Neural progenitor cell (in vitro differentiated cells): ENCODE data around the gene EPHA2. TPM values are rescaled to one million over a fixed set of nuclear protein-coding genes. Genes with fewer than 3 reads are reported as not detected.

Experiments used
- DNase-seq: peaks from one replicate; pipeline ENCODE4 v3.0.0-alpha.2; 2016; ENCODE audit warnings: low spot score
- H2AFZ ChIP-seq: fragments of 200-600 bp; sonication (generic); replicated peaks from 2 replicates; pipeline ENCODE4 v1.6.1; 2016; ENCODE audit warnings: antibody characterized with exemption
- H3F3A ChIP-seq: fragments of 200-600 bp; sonication (generic); 2 replicates; pipeline ENCODE4 v1.6.1; 2016; ENCODE audit warnings: antibody characterized with exemption, low read depth
- H3K27ac ChIP-seq: fragments of 200-600 bp; sonication (generic); 2 replicates; pipeline ENCODE4 v1.5.1; 2016; ENCODE audit warnings: mild to moderate bottlenecking
- H3K27me3 ChIP-seq: fragments of 200-600 bp; sonication (generic); 2 replicates; pipeline ENCODE4 v1.6.1; 2016; ENCODE audit warnings: mild to moderate bottlenecking, moderate library complexity
- H3K36me3 ChIP-seq: fragments of 200-600 bp; sonication (generic); 2 replicates; pipeline ENCODE4 v1.5.1; 2016
- H3K4me1 ChIP-seq: fragments of 200-600 bp; sonication (generic); 2 replicates; pipeline ENCODE4 v1.6.1; 2016; ENCODE audit warnings: mixed run types
- H3K4me2 ChIP-seq: fragments of 200-600 bp; sonication (generic); 2 replicates; pipeline ENCODE4 v1.6.1; 2016
- H3K4me3 ChIP-seq: fragments of 200-600 bp; sonication (generic); 2 replicates; pipeline ENCODE4 v1.5.1; 2016
- H3K79me2 ChIP-seq: fragments of 200-600 bp; sonication (generic); 2 replicates; pipeline ENCODE4 v1.6.1; 2016; ENCODE audit warnings: low read depth
- H3K9ac ChIP-seq: fragments of 200-600 bp; sonication (generic); 2 replicates; pipeline ENCODE4 v1.6.1; 2016
- H3K9me3 ChIP-seq: fragments of 200-600 bp; sonication (generic); 2 replicates; pipeline ENCODE4 v1.5.1; 2016; ENCODE audit warnings: low read depth
- H4K20me1 ChIP-seq: fragments of 200-600 bp; sonication (generic); 2 replicates; pipeline ENCODE4 v1.6.1; 2016; ENCODE audit warnings: low read depth
- H3K27ac Mint-ChIP-seq: 3 replicates; pipeline ENCODE4 v1.8.0; 2021; ENCODE audit warnings: mixed read lengths
- H3K27me3 Mint-ChIP-seq: 2 replicates; pipeline ENCODE4 v1.8.0; 2022; ENCODE audit warnings: low read depth, mild to moderate bottlenecking, inconsistent platforms, moderate library complexity, mixed read lengths; ENCODE audit not compliant: insufficient read depth
- H3K36me3 Mint-ChIP-seq: 3 replicates; pipeline ENCODE4 v1.8.0; 2021; ENCODE audit warnings: mixed read lengths
- H3K4me1 Mint-ChIP-seq: 3 replicates; pipeline ENCODE4 v1.8.0; 2021; ENCODE audit warnings: mixed read lengths
- H3K4me3 Mint-ChIP-seq: 3 replicates; pipeline ENCODE4 v1.8.0; 2021; ENCODE audit warnings: mild to moderate bottlenecking, moderate library complexity, mixed read lengths
- H3K9me3 Mint-ChIP-seq: 3 replicates; pipeline ENCODE4 v1.8.0; 2020; ENCODE audit warnings: mixed read lengths
- EZH2 ChIP-seq: fragments of 200-600 bp; sonication (generic); IDR thresholded peaks from 2 replicates; pipeline ENCODE4 v1.6.1; 2017; ENCODE audit warnings: antibody characterized with exemption, mild to moderate bottlenecking, moderate library complexity
- EZH2phosphoT487 ChIP-seq: fragments of 200-600 bp; sonication (generic); IDR thresholded peaks from 2 replicates; pipeline ENCODE4 v1.6.1; 2017; ENCODE audit warnings: antibody characterized with exemption
- total RNA-seq: library from RNA; depleted of rRNA; stranded (reverse); fragments of >200 nt; gene quantifications from 2 replicates; pipeline ENCODE4 v1.2.3, GENCODE V29; 2015; ENCODE audit warnings: low replicate concordance
- TF ChIP-seq, protein P1 (sequence below): fragments of 200-600 bp; sonication (generic); IDR thresholded peaks from 2 replicates; pipeline ENCODE4 v1.5.1; 2017; ENCODE audit warnings: antibody characterized with exemption, mild to moderate bottlenecking

EPHA2 gene
- total RNA-seq, 1 donor from 2014 or later = 14.9 TPM

DNA sequence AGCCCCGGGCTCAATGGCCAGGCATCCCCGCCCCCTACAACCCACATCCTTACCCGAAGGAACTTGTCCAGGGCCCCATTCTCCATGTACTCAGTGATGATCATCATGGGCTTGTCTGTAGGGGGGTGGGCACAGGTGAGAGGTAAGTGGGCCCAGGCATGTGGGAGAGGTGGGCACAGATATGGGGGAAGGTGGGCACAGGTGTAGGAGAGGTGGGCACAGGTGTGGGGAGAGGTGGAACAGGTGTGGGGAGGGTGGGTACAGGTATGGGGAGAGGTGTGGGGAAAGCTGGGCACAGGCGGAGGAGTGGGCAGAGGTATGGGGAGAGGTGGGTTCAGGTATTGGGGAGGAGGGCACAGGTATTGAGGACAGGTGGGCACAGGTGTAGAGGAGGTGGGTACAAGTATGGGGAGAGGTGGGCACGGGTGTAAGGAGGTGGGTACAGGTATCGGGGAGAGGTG lies 23.5 kb downstream of the EPHA2 start:
- Histone ChIP-seq H3K27ac (no peak overlapping the region), H3K27me3 (no peaks in the 10 kb centered on the region), H3K79me2 (no peaks in the 10 kb centered on the region), H2AFZ (no peak overlapping the region), H3K9me3 (no peaks in the 10 kb centered on the region), H3K36me3 (no peaks in the 10 kb centered on the region), H3F3A (no peaks in the 10 kb centered on the region), H3K4me1 (no peaks in the 10 kb centered on the region), H3K4me3 (no peak overlapping the region), H3K4me2 (no peak overlapping the region), H4K20me1 (peaks cover 6% of the 10 kb centered on the region), H3K9ac (no peak overlapping the region)
- H3K9me3 Mint-ChIP-seq = no peaks in the 10 kb centered on the region
- no peak overlapping the region for H3K27ac Mint-ChIP-seq
- H3K36me3 Mint-ChIP-seq = peaks cover 19% of the 10 kb centered on the region
- no peak overlapping the region for H3K4me3 Mint-ChIP-seq
- TF ChIP-seq EZH2phosphoT487 (no peak), EZH2 (no peak)
- TF ChIP-seq, protein P1, sequence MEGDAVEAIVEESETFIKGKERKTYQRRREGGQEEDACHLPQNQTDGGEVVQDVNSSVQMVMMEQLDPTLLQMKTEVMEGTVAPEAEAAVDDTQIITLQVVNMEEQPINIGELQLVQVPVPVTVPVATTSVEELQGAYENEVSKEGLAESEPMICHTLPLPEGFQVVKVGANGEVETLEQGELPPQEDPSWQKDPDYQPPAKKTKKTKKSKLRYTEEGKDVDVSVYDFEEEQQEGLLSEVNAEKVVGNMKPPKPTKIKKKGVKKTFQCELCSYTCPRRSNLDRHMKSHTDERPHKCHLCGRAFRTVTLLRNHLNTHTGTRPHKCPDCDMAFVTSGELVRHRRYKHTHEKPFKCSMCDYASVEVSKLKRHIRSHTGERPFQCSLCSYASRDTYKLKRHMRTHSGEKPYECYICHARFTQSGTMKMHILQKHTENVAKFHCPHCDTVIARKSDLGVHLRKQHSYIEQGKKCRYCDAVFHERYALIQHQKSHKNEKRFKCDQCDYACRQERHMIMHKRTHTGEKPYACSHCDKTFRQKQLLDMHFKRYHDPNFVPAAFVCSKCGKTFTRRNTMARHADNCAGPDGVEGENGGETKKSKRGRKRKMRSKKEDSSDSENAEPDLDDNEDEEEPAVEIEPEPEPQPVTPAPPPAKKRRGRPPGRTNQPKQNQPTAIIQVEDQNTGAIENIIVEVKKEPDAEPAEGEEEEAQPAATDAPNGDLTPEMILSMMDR = no peak
- peaks cover 2% of the 10 kb centered on the region for H3K27me3 Mint-ChIP-seq
- no peaks in the 10 kb centered on the region for H3K4me1 Mint-ChIP-seq
- no peak for DNase-seq

DNA sequence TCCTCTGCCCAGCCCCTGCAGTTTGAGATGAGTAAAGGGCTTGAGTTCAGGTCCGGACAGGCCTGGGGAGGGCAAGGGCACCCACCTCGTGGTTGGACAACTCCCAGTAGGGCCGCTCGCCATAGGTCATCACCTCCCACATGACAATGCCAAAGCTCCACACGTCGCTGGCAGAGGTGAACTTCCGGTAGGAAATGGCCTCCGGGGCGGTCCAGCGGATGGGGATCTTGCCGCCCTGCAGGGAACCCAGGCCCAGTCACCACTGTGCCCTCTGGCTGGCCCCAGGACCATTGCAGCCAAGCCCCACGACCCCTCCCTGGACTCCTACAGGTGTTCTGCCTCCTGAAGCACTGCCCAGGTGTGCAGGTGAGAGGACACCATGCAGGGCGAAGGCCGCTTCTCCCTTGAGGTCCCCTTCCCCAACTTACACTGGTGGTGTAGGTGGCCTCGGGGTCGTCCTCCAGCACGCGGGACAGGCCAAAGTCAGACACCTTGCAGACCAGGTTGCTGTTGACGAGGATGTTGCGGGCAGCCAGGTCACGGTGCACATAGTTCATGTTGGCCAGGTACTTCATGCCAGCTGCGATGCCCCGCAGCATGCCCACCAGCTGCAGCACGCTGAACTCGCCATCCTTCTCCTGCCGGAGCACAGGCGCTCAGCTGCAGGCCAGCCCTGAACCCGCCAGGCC lies 24.1 kb downstream of the EPHA2 start:
- Mint-ChIP-seq H3K27ac (no peak overlapping the region), H3K36me3 (peaks cover 24% of the 10 kb centered on the region), H3K4me1 (no peaks in the 10 kb centered on the region), H3K27me3 (peaks cover 2% of the 10 kb centered on the region), H3K9me3 (no peaks in the 10 kb centered on the region), H3K4me3 (no peak overlapping the region)
- DNase-seq = no peak
- Histone ChIP-seq H2AFZ (no peak overlapping the region), H3K9ac (no peak overlapping the region), H4K20me1 (peaks cover 6% of the 10 kb centered on the region), H3K4me2 (no peak overlapping the region), H3K27ac (no peak overlapping the region), H3K79me2 (no peaks in the 10 kb centered on the region), H3K4me3 (no peak overlapping the region), H3K4me1 (no peaks in the 10 kb centered on the region), H3K27me3 (no peaks in the 10 kb centered on the region), H3K36me3 (no peaks in the 10 kb centered on the region), H3K9me3 (no peaks in the 10 kb centered on the region), H3F3A (no peaks in the 10 kb centered on the region)
- no peak for TF ChIP-seq EZH2phosphoT487
- TF ChIP-seq, protein P1 = no peak
- no peak for TF ChIP-seq EZH2

DNA sequence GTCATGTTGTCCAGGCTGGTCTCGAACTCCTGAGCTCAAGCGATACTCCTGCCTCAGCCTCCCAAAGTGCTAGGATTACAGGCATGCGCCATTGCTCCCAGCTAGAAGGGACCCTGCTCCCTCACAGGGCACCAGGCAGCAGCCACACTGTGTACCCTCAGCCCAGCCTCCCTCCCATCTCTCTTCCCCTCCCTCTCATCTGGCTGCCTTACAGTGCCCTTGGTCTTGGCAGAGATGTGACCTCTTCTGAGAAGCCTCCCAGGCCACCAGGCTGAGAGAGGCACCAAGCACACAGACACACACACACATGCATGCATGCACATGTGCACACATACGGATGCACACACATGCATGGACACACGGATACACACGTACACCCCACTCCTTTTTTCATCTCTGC lies 25.0 kb downstream of the EPHA2 start:
- peaks cover 6% of the 10 kb centered on the region for H4K20me1 ChIP-seq
- H3K9ac ChIP-seq = no peak overlapping the region
- no peaks in the 10 kb centered on the region for H3F3A ChIP-seq
- H3K27ac Mint-ChIP-seq = no peak overlapping the region
- H3K4me1 Mint-ChIP-seq = no peaks in the 10 kb centered on the region
- no peaks in the 10 kb centered on the region for H3K4me1 ChIP-seq
- H3K36me3 Mint-ChIP-seq = peaks cover 24% of the 10 kb centered on the region
- H3K27ac ChIP-seq = no peak overlapping the region
- H3K4me3 Mint-ChIP-seq = peak overlapping the region; percentile 39
- H3K9me3 Mint-ChIP-seq = no peaks in the 10 kb centered on the region
- H3K79me2 ChIP-seq = no peaks in the 10 kb centered on the region
- no peak overlapping the region for H3K4me2 ChIP-seq
- no peak for TF ChIP-seq EZH2
- no peak overlapping the region for H2AFZ ChIP-seq
- H3K27me3 Mint-ChIP-seq = peaks cover 2% of the 10 kb centered on the region
- H3K27me3 ChIP-seq = no peaks in the 10 kb centered on the region
- H3K36me3 ChIP-seq = no peaks in the 10 kb centered on the region
- H3K9me3 ChIP-seq = no peaks in the 10 kb centered on the region
- no peak overlapping the region for H3K4me3 ChIP-seq
- no peak for DNase-seq

GRCh38 chr1:16129921-16130543 lies 25.8 kb downstream of the EPHA2 start:
- no peaks in the 10 kb centered on the region for H3K27me3 ChIP-seq
- H4K20me1 ChIP-seq = peaks cover 6% of the 10 kb centered on the region
- no peaks in the 10 kb centered on the region for H3F3A ChIP-seq
- Mint-ChIP-seq H3K4me1 (no peaks in the 10 kb centered on the region), H3K27me3 (peaks cover 2% of the 10 kb centered on the region), H3K27ac (no peak overlapping the region), H3K4me3 (no peak overlapping the region), H3K36me3 (peaks cover 26% of the 10 kb centered on the region), H3K9me3 (no peaks in the 10 kb centered on the region)
- TF ChIP-seq, protein P1 = no peak
- no peak for TF ChIP-seq EZH2phosphoT487
- no peak for TF ChIP-seq EZH2
- H3K9me3 ChIP-seq = no peaks in the 10 kb centered on the region
- H3K9ac ChIP-seq = no peak overlapping the region
- H3K79me2 ChIP-seq = no peaks in the 10 kb centered on the region
- no peaks in the 10 kb centered on the region for H3K36me3 ChIP-seq
- no peak overlapping the region for H3K27ac ChIP-seq
- no peaks in the 10 kb centered on the region for H3K4me1 ChIP-seq
- no peak overlapping the region for H3K4me2 ChIP-seq
- DNase-seq = no peak
- no peak overlapping the region for H3K4me3 ChIP-seq
- H2AFZ ChIP-seq = no peak overlapping the region
